ENCODE data around the gene ISCA2.

ISCA2 gene

DNA sequence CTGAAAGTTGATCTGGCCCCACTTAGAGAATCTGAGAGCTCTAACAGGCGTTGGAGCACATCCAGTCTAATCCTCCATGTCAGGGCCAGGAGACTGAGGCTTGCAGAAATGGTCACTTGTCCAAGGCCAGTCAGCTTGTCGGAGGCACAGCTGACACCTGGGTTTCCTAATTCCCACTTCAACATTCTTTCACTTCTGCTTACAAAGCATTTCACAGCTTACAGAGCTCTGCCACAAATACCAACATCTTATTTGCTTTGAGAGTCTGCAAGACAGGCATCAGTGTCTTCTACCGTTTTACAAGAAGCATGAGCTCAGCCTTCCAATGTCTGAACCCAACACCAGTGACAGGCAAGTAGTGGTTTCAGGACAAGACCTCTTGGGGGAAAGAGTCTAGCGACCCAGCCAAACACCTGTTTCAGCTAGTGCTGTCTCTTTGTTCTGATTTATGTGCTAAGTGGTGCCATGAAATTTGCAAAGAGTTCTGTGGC, 31.8 kb downstream of the ISCA2 start:
- no peak for DNase-seq (ENCODE audit: low read depth)

DNA sequence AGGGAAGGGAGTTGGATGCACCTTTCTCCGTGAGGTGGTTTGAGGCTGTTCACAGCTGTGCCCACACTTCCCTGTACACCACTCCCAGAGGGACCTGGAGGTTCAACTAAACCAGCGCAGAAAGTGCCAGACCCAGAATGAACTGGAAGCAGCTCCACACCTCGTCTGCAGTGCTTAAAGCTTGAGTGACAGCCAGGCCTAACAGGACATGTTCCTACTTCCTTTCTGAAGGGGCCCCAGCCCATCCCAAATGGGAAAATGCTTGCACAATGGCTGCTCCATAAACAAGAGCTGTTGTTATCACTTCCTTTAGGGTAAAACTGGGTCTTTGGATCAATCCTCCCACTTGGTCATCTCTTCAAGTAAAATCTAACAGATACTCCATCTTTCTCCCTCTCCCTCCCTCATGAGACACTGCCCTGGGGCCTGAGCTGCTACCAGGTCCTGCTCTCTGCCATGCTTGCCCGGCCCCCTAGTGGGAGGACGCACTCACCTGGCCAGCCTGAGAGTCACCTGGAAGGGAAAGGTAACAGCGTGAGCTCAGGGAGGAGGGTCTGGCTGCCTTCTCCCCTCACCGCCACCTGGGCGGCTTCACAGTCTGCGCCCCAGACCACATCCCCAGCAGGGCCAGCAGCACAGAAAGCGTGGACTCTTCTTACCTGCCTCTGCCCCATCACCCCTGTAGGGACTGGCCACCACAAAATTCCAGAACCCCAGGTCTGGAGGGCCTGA, 33.5 kb downstream of the ISCA2 start:
- TF ChIP-seq, protein P1, sequence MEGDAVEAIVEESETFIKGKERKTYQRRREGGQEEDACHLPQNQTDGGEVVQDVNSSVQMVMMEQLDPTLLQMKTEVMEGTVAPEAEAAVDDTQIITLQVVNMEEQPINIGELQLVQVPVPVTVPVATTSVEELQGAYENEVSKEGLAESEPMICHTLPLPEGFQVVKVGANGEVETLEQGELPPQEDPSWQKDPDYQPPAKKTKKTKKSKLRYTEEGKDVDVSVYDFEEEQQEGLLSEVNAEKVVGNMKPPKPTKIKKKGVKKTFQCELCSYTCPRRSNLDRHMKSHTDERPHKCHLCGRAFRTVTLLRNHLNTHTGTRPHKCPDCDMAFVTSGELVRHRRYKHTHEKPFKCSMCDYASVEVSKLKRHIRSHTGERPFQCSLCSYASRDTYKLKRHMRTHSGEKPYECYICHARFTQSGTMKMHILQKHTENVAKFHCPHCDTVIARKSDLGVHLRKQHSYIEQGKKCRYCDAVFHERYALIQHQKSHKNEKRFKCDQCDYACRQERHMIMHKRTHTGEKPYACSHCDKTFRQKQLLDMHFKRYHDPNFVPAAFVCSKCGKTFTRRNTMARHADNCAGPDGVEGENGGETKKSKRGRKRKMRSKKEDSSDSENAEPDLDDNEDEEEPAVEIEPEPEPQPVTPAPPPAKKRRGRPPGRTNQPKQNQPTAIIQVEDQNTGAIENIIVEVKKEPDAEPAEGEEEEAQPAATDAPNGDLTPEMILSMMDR (IDR thresholded peaks at IDR 0.05; ENCODE audit: insufficient read depth, low read depth, low read length, missing control alignments) = no peak
- H3K4me3 ChIP-seq (ENCODE audit: low read length) = no peak overlapping the region

More for the DNA sequence above, 31.8 kb downstream of the ISCA2 start:
- TF ChIP-seq, protein P1 (IDR thresholded peaks at IDR 0.05; ENCODE audit: insufficient read depth, low read depth, low read length, missing control alignments) = no peak
- no peak overlapping the region for H3K4me3 ChIP-seq (ENCODE audit: low read length)

DNA sequence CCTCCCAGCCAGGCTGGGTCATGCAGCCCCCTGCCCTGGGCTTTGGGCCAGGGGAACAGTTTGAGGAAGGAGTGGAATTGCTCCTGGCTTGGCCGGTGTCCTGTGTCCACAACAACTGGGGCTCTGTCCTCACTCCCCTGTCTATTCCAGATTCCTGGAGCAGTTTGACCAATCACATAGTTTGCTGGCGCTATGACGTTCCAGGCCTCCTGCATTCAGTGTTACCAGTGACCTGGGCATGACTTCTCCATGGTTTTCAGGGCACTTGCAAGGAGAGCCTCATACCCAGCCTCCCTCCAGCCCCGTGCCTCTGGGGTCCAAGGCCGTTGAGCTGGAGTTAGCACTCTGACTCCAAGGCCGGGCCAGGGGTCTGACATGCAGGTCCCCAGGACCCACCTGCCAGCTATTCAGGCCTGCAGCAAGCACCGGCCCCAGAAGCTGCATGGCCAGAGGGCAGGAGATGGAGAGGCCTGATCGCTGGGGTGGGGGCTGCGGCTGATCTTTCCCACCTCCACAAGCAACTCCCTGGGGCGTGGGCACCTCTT, 34.2 kb downstream of the ISCA2 start:
- DNase-seq (ENCODE audit: low read depth) = no peak
- TF ChIP-seq, protein P1 (IDR thresholded peaks at IDR 0.05; ENCODE audit: insufficient read depth, low read depth, low read length, missing control alignments) = no peak
- no peak overlapping the region for H3K4me3 ChIP-seq (ENCODE audit: low read length)

More for the DNA sequence above, 33.5 kb downstream of the ISCA2 start:
- no peak for DNase-seq (ENCODE audit: low read depth)

DNA sequence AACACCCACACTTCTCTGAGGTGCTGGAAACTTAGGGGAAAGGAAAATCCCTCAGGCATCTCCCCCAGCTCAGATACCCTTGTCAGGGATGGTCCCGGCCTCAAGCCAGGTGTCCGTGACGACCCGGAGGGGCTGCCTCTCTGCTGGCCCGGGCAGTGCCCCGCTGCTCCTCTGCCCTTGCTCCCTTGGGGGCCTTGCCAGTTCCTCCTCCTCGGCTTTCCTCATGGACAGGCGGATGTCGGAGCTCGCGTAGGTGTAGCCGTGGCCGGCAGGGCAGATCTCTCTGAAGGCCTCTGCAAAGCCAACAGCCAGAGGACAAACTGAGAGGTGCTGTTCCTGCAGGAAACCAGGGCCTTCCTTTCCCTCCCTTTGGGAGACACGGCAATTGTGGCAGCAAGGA, 34.8 kb downstream of the ISCA2 start:
- no peak for DNase-seq (ENCODE audit: low read depth)
- H3K4me3 ChIP-seq (ENCODE audit: low read length) = no peak overlapping the region
- TF ChIP-seq, protein P1 (IDR thresholded peaks at IDR 0.05; ENCODE audit: insufficient read depth, low read depth, low read length, missing control alignments) = no peak

DNA sequence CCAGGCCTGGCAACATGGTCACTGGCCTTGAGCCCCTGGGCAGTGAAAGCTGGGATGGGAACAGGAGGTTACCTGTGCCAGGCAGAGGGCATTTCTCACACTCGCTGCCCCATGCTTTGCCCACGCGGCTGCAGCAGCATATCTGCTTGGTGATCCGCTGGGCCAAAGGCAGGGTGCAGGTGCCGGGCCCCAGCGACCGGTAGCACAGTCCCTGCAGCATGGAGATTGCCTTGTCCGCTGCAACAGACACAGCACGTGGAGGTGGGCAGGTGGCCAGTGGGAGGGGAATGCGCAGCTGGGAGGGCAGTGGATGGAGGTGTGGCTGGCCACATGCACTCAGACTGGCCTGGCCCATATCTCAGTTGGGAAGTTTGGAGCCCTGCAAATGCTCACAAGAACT, 35.3 kb downstream of the ISCA2 start:
- DNase-seq (ENCODE audit: low read depth) = no peak
- H3K4me3 ChIP-seq (ENCODE audit: low read length) = no peak overlapping the region
- TF ChIP-seq, protein P1 (IDR thresholded peaks at IDR 0.05; ENCODE audit: insufficient read depth, low read depth, low read length, missing control alignments) = no peak

DNA sequence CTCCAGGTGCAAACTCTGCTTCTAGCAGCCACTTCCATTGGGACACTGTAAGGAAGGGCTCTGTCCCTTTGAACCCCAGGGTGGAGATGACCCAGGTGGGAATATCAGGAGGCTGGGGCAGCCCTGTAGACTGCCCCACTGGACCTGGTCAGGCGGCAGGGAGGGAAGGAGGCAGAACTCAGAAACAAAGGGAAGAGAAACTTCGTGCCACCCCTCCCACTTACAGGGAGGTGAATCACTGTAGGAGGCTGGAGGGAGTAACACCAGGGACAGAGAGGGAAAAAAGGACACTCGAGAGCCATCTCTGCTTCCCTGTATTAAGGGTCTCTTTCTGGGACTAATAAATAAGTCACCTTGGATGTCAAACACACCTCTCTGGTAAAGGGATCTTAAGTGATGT, 37.4 kb downstream of the ISCA2 start:
- H3K4me3 ChIP-seq (ENCODE audit: low read length) = no peak overlapping the region
- DNase-seq (ENCODE audit: low read depth) = no peak

More for the DNA sequence above, 37.4 kb downstream of the ISCA2 start:
- TF ChIP-seq, protein P1 (IDR thresholded peaks at IDR 0.05; ENCODE audit: insufficient read depth, low read depth, low read length, missing control alignments) = no peak

Data from epithelial cell of esophagus (primary cell).